HUES64 (cell line): ENCODE results near the gene SON.
"Not testable (repeated sequence)": the region's sequence is repeated elsewhere in the genome, so short reads cannot be mapped to it uniquely, and the experiment has no call there.

Source experiments
- H3K27ac ChIP-seq: 2 replicates; pipeline ENCODE4 v1.7.0; 2013; ENCODE audit warnings: low read depth, low read length, inconsistent platforms
- H3K27me3 ChIP-seq: 2 replicates; pipeline ENCODE4 v1.6.1; 2013; ENCODE audit warnings: mild to moderate bottlenecking, low read length; ENCODE audit not compliant: insufficient read depth
- H3K36me3 ChIP-seq: 2 replicates; pipeline ENCODE4 v1.6.1; 2013; ENCODE audit warnings: mild to moderate bottlenecking, low read length; ENCODE audit not compliant: insufficient read depth
- H3K4me1 ChIP-seq: 2 replicates; pipeline ENCODE4 v1.6.1; 2013; ENCODE audit warnings: mild to moderate bottlenecking, low read length, moderate library complexity; ENCODE audit not compliant: insufficient read depth
- H3K4me3 ChIP-seq: 2 replicates; pipeline ENCODE4 v1.5.1; 2013; ENCODE audit warnings: mild to moderate bottlenecking, low read length, moderate library complexity
- H3K9ac ChIP-seq: 2 replicates; pipeline ENCODE4 v1.6.1; 2013; ENCODE audit warnings: mild to moderate bottlenecking, low read depth, low read length
- H3K9me3 ChIP-seq: 2 replicates; pipeline ENCODE4 v1.6.1; 2013; ENCODE audit warnings: low read depth, low read length; ENCODE audit not compliant: insufficient read depth
- WGBS: fragments of 150-250, 120-280 bp; methylation state at CpG from one replicate; pipeline ENCODE4 v1.1.7; 2013; ENCODE audit warnings: missing lambda C conversion rate; 5-methylcytosine and 5-hydroxymethylcytosine counted together

The SON gene

GRCh38 chr21:33618407-33618806 lies 75.6 kb downstream of the SON start:
- Histone ChIP-seq H3K9ac (no peak overlapping the region), H3K4me3 (no peak overlapping the region), H3K4me1 (peaks cover 17% of the 10 kb centered on the region), H3K36me3 (peaks cover 30% of the 10 kb centered on the region), H3K27ac (peak overlapping the region; percentile 9; the same call in 1 of the 2 replicates), H3K27me3 (no peaks in the 10 kb centered on the region), H3K9me3 (no peaks in the 10 kb centered on the region)
- 88% methylated on average over 2 of the region's 2 CpGs for WGBS

- no peaks in the 10 kb centered on the region for H3K27me3 ChIP-seq
- no peak overlapping the region for H3K9ac ChIP-seq
- H3K4me3 ChIP-seq, result no peak overlapping the region
- H3K27ac ChIP-seq, result no peak overlapping the region
- no peaks in the 10 kb centered on the region for H3K9me3 ChIP-seq
- peaks cover 38% of the 10 kb centered on the region for H3K36me3 ChIP-seq
- peaks cover 17% of the 10 kb centered on the region for H3K4me1 ChIP-seq
- 96% methylated on average over 4 of the region's 4 CpGs for WGBS
Measured at GRCh38 chr21:33619726-33620125, 76.9 kb downstream of the SON start.

- H3K27ac ChIP-seq, result no peak overlapping the region
- H3K27me3 ChIP-seq, result no peaks in the 10 kb centered on the region
- no peak overlapping the region for H3K9ac ChIP-seq
- no peaks in the 10 kb centered on the region for H3K9me3 ChIP-seq
- H3K36me3 ChIP-seq, result peaks cover 31% of the 10 kb centered on the region
- H3K4me3 ChIP-seq, result no peak overlapping the region
- peaks cover 17% of the 10 kb centered on the region for H3K4me1 ChIP-seq
Measured at GRCh38 chr21:33622253-33622652, 79.4 kb downstream of the SON start.

GRCh38 chr21:33626151-33626550 lies 83.3 kb downstream of the SON start:
- not testable (repeated sequence) for H3K27me3 ChIP-seq, H3K27ac ChIP-seq, H3K4me3 ChIP-seq, H3K9me3 ChIP-seq, H3K9ac ChIP-seq
- WGBS, result 95% methylated on average over 7 of the region's 7 CpGs
- Histone ChIP-seq H3K4me1 (peaks cover 14% of the 10 kb centered on the region), H3K36me3 (peaks cover 34% of the 10 kb centered on the region)
